Stimulated activated naive CD8-positive, alpha-beta T cell treated with anti-CD3 and anti-CD28 coated beads, Interleukin-15, Interleukin-2, amounts not matched to agents 100 ng/mL and 50 ng/mL, for 24 hours (primary cell): ENCODE results near the gene TADA2B.
A peak's percentile ranks its signal among the peaks of the same experiment; 100 is the strongest.

Source experiments
- H3K27ac Mint-ChIP-seq: one replicate; pipeline ENCODE4 v1.8.0; 2021; ENCODE audit warnings: mild to moderate bottlenecking, mixed read lengths
- H3K27me3 Mint-ChIP-seq: one replicate; pipeline ENCODE4 v1.8.0; 2021; ENCODE audit warnings: mixed read lengths
- H3K36me3 Mint-ChIP-seq: one replicate; pipeline ENCODE4 v1.8.0; 2021; ENCODE audit warnings: low read depth, mixed read lengths
- H3K4me1 Mint-ChIP-seq: one replicate; pipeline ENCODE4 v1.8.0; 2021; ENCODE audit warnings: low read depth, mixed read lengths
- H3K4me3 Mint-ChIP-seq: one replicate; pipeline ENCODE4 v1.8.0; 2021; ENCODE audit warnings: mild to moderate bottlenecking, mixed read lengths
- H3K9me3 Mint-ChIP-seq: one replicate; pipeline ENCODE4 v1.8.0; 2021; ENCODE audit warnings: mixed read lengths

The TADA2B gene

GRCh38 chr4:7013175-7013574, 30.0 kb upstream of the TADA2B start:
- no peak overlapping the region for H3K4me3 Mint-ChIP-seq
- H3K9me3 Mint-ChIP-seq: no peaks in the 10 kb centered on the region
- H3K4me1 Mint-ChIP-seq: peaks cover 10% of the 10 kb centered on the region
- no peaks in the 10 kb centered on the region for H3K27me3 Mint-ChIP-seq
- H3K36me3 Mint-ChIP-seq: peaks cover 60% of the 10 kb centered on the region
- peak overlapping the region; percentile 31 for H3K27ac Mint-ChIP-seq

DNA sequence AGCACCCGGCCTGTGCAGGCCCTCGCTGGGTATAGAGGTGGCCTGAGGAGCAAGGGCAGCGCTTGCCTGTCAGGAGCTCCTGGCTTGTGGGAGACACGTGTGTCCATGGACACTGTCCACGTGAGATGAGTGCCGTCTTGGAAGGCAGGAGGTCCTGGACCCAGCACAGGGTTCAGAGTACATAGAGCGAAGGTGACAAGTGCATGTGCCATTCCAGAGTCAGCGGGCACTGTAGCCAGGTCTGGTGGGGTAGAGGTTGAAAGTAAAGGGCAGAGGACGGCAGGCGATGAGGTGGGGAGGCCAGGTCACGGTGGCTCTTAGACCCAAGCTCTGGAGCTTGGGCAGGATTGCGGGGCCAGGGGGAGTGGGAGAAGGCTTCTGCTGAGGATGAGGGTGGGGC, 28.4 kb upstream of the TADA2B start:
- H3K27me3 Mint-ChIP-seq: no peaks in the 10 kb centered on the region
- no peak overlapping the region for H3K4me3 Mint-ChIP-seq
- H3K9me3 Mint-ChIP-seq: no peaks in the 10 kb centered on the region
- H3K27ac Mint-ChIP-seq: peak overlapping the region; percentile 49
- peaks cover 10% of the 10 kb centered on the region for H3K4me1 Mint-ChIP-seq
- peaks cover 54% of the 10 kb centered on the region for H3K36me3 Mint-ChIP-seq

DNA sequence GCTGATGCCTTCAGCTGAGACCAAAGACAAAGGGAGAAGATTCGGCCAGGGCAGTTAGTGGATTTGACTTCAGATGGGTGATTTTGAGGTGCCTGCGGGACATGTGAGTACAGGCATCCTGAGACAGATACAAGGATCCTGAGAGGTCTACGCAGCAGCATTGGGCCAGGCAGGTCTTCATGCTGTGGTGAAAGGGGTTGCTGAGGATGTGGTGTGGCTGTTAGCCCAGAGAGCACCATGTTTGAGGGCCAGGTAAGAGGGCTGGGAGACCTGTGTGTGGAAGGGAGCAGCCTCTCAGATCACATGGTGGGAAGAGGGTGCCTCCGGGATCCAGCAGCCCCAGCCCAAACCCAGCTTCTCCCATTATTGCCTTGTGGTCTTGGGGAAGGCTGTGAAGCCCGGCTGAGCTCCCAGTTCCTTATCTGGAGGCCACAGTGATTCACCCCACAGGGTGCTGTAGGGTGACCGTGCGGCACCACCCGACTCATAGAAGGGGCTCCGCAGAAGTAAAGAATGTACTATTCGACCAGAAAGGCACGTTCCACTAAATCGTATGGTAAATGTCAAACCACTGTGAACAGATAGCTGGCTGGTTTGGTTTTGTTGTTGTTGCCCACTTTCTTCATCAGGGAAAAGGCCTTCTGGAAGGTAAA, 27.7 kb upstream of the TADA2B start:
- Mint-ChIP-seq H3K27ac (peak overlapping the region; percentile 43), H3K36me3 (peaks cover 52% of the 10 kb centered on the region), H3K27me3 (no peaks in the 10 kb centered on the region), H3K9me3 (no peaks in the 10 kb centered on the region), H3K4me1 (peaks cover 10% of the 10 kb centered on the region), H3K4me3 (no peak overlapping the region)

- no peak overlapping the region for H3K4me3 Mint-ChIP-seq
- H3K27ac Mint-ChIP-seq: no peak overlapping the region
- H3K27me3 Mint-ChIP-seq: no peaks in the 10 kb centered on the region
- peaks cover 10% of the 10 kb centered on the region for H3K4me1 Mint-ChIP-seq
- H3K36me3 Mint-ChIP-seq: peaks cover 52% of the 10 kb centered on the region
- H3K9me3 Mint-ChIP-seq: no peaks in the 10 kb centered on the region
These were observed 27.1 kb upstream of the TADA2B start for GRCh38 chr4:7016086-7016485.

GRCh38 chr4:7016512-7016911, 26.7 kb upstream of the TADA2B start:
- Mint-ChIP-seq H3K27ac (no peak overlapping the region), H3K4me3 (no peak overlapping the region), H3K9me3 (no peaks in the 10 kb centered on the region), H3K27me3 (no peaks in the 10 kb centered on the region), H3K4me1 (peaks cover 10% of the 10 kb centered on the region), H3K36me3 (peaks cover 53% of the 10 kb centered on the region)

GRCh38 chr4:7017446-7018048, 25.6 kb upstream of the TADA2B start:
- Mint-ChIP-seq H3K27me3 (no peaks in the 10 kb centered on the region), H3K4me1 (peaks cover 10% of the 10 kb centered on the region), H3K9me3 (no peaks in the 10 kb centered on the region), H3K27ac (no peak overlapping the region), H3K36me3 (peaks cover 58% of the 10 kb centered on the region), H3K4me3 (no peak overlapping the region)

GRCh38 chr4:7018281-7018680, 24.9 kb upstream of the TADA2B start:
- Mint-ChIP-seq H3K4me3 (no peak overlapping the region), H3K27ac (no peak overlapping the region), H3K36me3 (peaks cover 56% of the 10 kb centered on the region), H3K9me3 (no peaks in the 10 kb centered on the region), H3K4me1 (peaks cover 7% of the 10 kb centered on the region), H3K27me3 (no peaks in the 10 kb centered on the region)

- no peak overlapping the region for H3K4me3 Mint-ChIP-seq
- H3K36me3 Mint-ChIP-seq: peaks cover 49% of the 10 kb centered on the region
- H3K27me3 Mint-ChIP-seq: no peaks in the 10 kb centered on the region
- no peak overlapping the region for H3K27ac Mint-ChIP-seq
- H3K9me3 Mint-ChIP-seq: no peaks in the 10 kb centered on the region
- no peaks in the 10 kb centered on the region for H3K4me1 Mint-ChIP-seq
These were observed 23.8 kb upstream of the TADA2B start for GRCh38 chr4:7019367-7019766.

DNA sequence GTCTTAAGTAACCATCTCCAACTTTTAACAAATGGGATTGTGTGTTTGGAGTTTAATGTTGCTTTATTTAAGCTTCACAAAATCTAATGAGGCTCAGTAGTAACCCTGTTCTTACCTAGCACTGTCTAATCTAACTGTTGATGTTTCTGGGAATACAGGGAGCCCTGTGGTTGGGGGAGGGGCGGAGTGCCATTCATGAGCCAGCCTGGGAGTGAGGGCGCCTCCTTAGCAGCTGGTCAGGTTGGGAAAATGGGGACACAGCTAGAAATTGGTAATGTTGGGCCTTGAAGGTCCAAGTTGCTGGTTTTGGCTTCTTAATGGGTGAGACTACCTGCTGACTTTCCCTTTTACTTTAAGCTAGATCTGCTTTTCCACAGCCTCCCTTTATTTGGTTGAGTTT, 22.9 kb upstream of the TADA2B start:
- no peak overlapping the region for H3K4me3 Mint-ChIP-seq
- no peaks in the 10 kb centered on the region for H3K4me1 Mint-ChIP-seq
- no peaks in the 10 kb centered on the region for H3K9me3 Mint-ChIP-seq
- H3K27me3 Mint-ChIP-seq: no peaks in the 10 kb centered on the region
- peaks cover 40% of the 10 kb centered on the region for H3K36me3 Mint-ChIP-seq
- no peak overlapping the region for H3K27ac Mint-ChIP-seq

DNA sequence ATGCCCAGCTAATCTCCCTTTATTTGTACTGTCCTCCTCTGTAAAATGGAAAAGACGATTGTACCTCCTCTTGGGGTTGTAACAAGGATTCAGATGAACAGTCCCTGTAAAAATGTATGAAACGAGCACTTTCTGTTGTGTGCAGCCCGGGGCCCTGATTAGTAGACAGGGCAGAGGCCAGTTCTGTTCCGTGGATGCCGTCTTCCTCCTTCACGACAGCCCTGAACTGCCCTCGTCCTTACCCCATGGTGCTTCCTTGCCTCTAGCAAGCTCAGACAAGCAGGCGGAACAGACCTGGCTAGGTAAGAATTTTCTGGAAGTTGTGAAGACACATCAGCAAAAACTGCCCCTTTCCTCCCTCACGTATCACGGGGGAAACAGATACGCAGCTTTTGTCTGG, 22.3 kb upstream of the TADA2B start:
- Mint-ChIP-seq H3K27me3 (no peaks in the 10 kb centered on the region), H3K4me1 (no peaks in the 10 kb centered on the region), H3K4me3 (no peak overlapping the region), H3K27ac (no peak overlapping the region), H3K9me3 (no peaks in the 10 kb centered on the region), H3K36me3 (peaks cover 41% of the 10 kb centered on the region)

- Mint-ChIP-seq H3K36me3 (peaks cover 41% of the 10 kb centered on the region), H3K27me3 (no peaks in the 10 kb centered on the region), H3K9me3 (no peaks in the 10 kb centered on the region), H3K27ac (no peak overlapping the region), H3K4me3 (no peak overlapping the region), H3K4me1 (no peaks in the 10 kb centered on the region)
These were observed 21.8 kb upstream of the TADA2B start for GRCh38 chr4:7021355-7021754.

DNA sequence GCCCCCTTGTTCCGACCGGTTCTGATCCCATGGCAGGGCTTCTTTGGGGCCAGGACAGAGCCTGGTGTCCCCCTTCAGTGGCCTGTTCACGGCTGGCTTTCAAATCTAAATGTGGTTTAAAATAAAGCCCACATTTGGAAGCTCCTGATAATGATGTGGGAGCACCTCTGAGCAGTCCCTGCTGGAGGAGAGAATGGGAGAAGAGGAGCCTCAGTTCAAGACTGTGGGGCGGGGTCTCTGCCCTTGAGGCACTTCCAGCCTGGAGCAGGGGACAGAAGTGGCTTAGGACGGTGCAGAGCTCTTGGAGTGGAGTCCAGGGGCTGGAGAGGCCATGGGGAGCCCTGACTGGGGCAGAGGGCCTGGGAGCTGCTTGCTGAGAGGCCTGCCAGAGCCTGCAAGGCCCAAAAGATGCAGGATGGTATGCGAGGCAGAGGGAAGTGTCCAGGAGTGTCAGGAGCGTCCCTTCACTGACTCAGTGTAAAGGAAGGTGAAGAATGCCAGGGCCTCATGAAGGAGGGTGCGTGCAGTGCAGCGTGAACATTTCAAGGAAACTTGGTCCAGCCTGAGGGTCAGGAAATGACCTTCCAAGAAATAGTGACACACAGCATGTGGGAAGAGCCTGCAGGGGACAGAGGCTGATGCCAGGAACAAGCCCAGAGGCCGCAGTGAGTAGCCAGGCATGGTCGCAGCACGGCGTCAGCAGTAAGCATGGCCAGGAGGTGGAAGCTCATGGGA, 21.1 kb upstream of the TADA2B start:
- Mint-ChIP-seq H3K4me1 (no peaks in the 10 kb centered on the region), H3K36me3 (peaks cover 46% of the 10 kb centered on the region), H3K9me3 (no peaks in the 10 kb centered on the region), H3K4me3 (no peak overlapping the region), H3K27me3 (no peaks in the 10 kb centered on the region), H3K27ac (no peak overlapping the region)

DNA sequence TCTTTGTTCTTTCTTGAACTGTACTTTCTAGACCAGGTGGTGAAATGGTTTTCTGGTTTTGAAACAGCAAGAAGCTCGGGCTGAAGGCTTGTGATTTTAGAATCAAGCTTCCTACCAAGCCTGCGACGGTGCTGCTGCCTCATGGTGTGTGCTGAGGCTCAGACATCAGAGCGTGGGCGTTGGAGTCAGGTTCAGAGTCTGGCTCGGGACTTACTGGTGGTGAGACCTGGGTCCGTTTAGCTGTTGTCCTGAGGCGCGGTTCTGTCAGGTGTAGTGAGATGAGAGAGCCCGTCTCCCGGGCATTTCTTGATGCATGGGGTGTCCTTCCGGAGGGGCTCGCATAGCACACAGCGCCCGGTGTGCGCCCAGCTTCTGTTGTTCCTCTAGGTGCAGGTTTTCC, 19.7 kb upstream of the TADA2B start:
- Mint-ChIP-seq H3K36me3 (peaks cover 54% of the 10 kb centered on the region), H3K4me3 (no peak overlapping the region), H3K27me3 (no peaks in the 10 kb centered on the region), H3K4me1 (no peaks in the 10 kb centered on the region), H3K27ac (no peak overlapping the region), H3K9me3 (no peaks in the 10 kb centered on the region)

- H3K4me3 Mint-ChIP-seq: no peak overlapping the region
- H3K27me3 Mint-ChIP-seq: no peaks in the 10 kb centered on the region
- peaks cover 54% of the 10 kb centered on the region for H3K36me3 Mint-ChIP-seq
- no peaks in the 10 kb centered on the region for H3K9me3 Mint-ChIP-seq
- H3K27ac Mint-ChIP-seq: no peak overlapping the region
- H3K4me1 Mint-ChIP-seq: no peaks in the 10 kb centered on the region
These were observed 19.3 kb upstream of the TADA2B start for GRCh38 chr4:7023901-7024300.

DNA sequence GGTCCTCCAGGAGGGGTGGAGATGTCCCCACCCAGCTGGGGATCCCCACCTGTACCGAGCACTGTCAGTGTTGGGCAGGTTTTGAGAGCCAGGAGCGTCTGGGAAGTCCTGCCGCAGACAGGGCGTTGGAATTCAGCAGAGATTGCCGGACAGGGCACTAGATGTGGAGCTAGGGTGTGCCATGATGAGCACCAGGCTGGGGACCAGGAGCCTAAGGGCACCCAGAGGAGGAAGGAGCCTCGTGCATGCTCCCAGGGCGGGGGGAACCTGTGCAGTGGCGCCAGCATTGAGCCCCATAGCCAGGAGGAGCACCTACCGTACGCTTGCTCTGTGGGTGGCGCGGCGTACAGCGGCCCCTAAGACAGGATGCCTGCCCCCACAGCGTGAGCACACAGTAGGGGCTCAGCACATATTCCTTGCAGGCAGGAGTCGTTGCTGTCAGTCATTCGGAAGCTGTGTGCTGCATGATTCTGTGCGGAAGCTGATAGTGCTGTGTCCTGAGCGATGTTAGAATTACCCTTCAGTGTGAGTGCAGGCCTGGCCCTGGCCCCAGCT, 18.8 kb upstream of the TADA2B start:
- H3K27ac Mint-ChIP-seq: no peak overlapping the region
- no peaks in the 10 kb centered on the region for H3K4me1 Mint-ChIP-seq
- H3K9me3 Mint-ChIP-seq: no peaks in the 10 kb centered on the region
- peaks cover 59% of the 10 kb centered on the region for H3K36me3 Mint-ChIP-seq
- H3K4me3 Mint-ChIP-seq: no peak overlapping the region
- H3K27me3 Mint-ChIP-seq: no peaks in the 10 kb centered on the region
